K562 (cell line): ENCODE results near the gene CHST12. TPM values are rescaled to one million over a fixed set of nuclear protein-coding genes. Genes with fewer than 3 reads are reported as not detected.

ENCODE experiments used
- ATAC-seq: fragments of 200-7000 bp; cut with Tn5 transposase; 3 replicates; pipeline ENCODE4 v1.9.1; 2020; ENCODE audit warnings: moderate library complexity
- BruUV-seq: library from RNA; stranded (reverse); fragments of 400-500 nt; replicated peaks from 2 replicates; lab custom pipeline; 2021; lab: Mats Ljungman, UMichigan
- CTCF ChIA-PET: fragments of 300-600 bp; formaldehyde crosslinking; extraction: SDS; loops from one replicate; lab custom pipeline; 2021; ENCODE audit warnings: low intra/inter-chr PET ratio; lab: Yijun Ruan, JAX
- POLR2A ChIA-PET: fragments of 300-600, 350-650 bp; sonication (Branson Sonifier 250); formaldehyde crosslinking; extraction: SDS; loops from one replicate; lab custom pipeline; 2021; ENCODE audit warnings: antibody characterized with exemption, inconsistent platforms; lab: Yijun Ruan, JAX
- DNase-seq, 4 experiments: peaks; one replicate each; pipeline versions ENCODE4 v3.0.0 to v3.0.0-alpha.2; 2011 to 2018; ENCODE audit warnings: low spot score in 3 of 4, mixed read lengths in 3 of 4; ENCODE audit errors: extremely low read depth in 1 of 4
- FAIRE-seq: peaks from 2 replicates; lab custom pipeline; 2011; peaks lifted over from hg19 to GRCh38; lab: Jason Lieb, UNC
- H2AFZ ChIP-seq: 2 replicates; pipeline ENCODE4 v1.6.0; 2011; ENCODE audit warnings: low read depth, low read length, control low read depth, inconsistent platforms
- H3K27ac ChIP-seq: fragments of 200-600 bp; 3 replicates; pipeline ENCODE4 v1.8.0; 2011; ENCODE audit warnings: low read depth, mild to moderate bottlenecking, control low read depth, inconsistent platforms, low read length, moderate library complexity, mixed read lengths; ENCODE audit errors: extremely low read depth
- H3K27me3 ChIP-seq, 2 experiments: fragments of 300-600 bp in 1 of 2; 2 replicates in 1 of 2; 3 replicates in 1 of 2; pipeline versions ENCODE4 v1.6.0 to v1.8.0; 2011; ENCODE audit warnings: inconsistent platforms in 2 of 2, low read length in 2 of 2, mild to moderate bottlenecking in 1 of 2, mixed read lengths in 1 of 2, moderate library complexity in 1 of 2; ENCODE audit not compliant: control insufficient read depth in 2 of 2, insufficient read depth in 2 of 2
- H3K36me3 ChIP-seq: fragments of 300-600 bp; 3 replicates; pipeline ENCODE4 v1.8.0; 2011; ENCODE audit warnings: mild to moderate bottlenecking, low read length, inconsistent platforms; ENCODE audit not compliant: control insufficient read depth, insufficient read depth
- H3K4me1 ChIP-seq, 2 experiments: fragments of 200-600 bp in 1 of 2; replicated peaks in 1 of 2; 2 replicates in 1 of 2; 3 replicates in 1 of 2; pipeline versions ENCODE4 v1.5.1 to v1.8.0; 2011; ENCODE audit warnings: inconsistent platforms in 2 of 2, low read length in 2 of 2, mild to moderate bottlenecking in 1 of 2, mixed read lengths in 1 of 2, moderate library complexity in 1 of 2; ENCODE audit not compliant: control insufficient read depth in 2 of 2, insufficient read depth in 2 of 2
- H3K4me2 ChIP-seq: 2 replicates; pipeline ENCODE4 v1.6.1; 2011; ENCODE audit warnings: low read length, control low read depth, inconsistent platforms, mixed read lengths; ENCODE audit not compliant: insufficient read depth
- H3K4me3 ChIP-seq: fragments of 200-600 bp; sonication (generic), shearing (Covaris generic); 2 replicates; pipeline ENCODE4 v1.5.1; 2016; ENCODE audit warnings: control low read depth, inconsistent platforms
- H3K79me2 ChIP-seq: fragments of 200-600 bp; 3 replicates; pipeline ENCODE4 v1.8.0; 2011; ENCODE audit warnings: low read length, inconsistent platforms; ENCODE audit not compliant: control insufficient read depth, insufficient read depth
- H3K9ac ChIP-seq, 2 experiments: 2 replicates each; pipeline versions ENCODE4 v1.6.0 to v1.6.1; 2011; ENCODE audit warnings: low read depth in 2 of 2, low read length in 2 of 2, control low read depth in 1 of 2, inconsistent platforms in 1 of 2, mild to moderate bottlenecking in 1 of 2, mixed read lengths in 1 of 2; ENCODE audit not compliant: insufficient read depth in 1 of 2
- H3K9me1 ChIP-seq: one replicate; pipeline ENCODE4 v1.6.0; 2011; ENCODE audit warnings: inconsistent platforms, mild to moderate bottlenecking, low read length, moderate library complexity; ENCODE audit not compliant: control insufficient read depth, insufficient read depth
- H3K9me3 ChIP-seq: replicated peaks from 2 replicates; pipeline ENCODE4 v1.5.1; 2011; ENCODE audit warnings: low read depth, low read length, inconsistent platforms; ENCODE audit not compliant: control insufficient read depth, insufficient read depth
- H4K20me1 ChIP-seq: replicated peaks from 2 replicates; pipeline ENCODE4 v1.6.1; 2011; ENCODE audit warnings: low read length, inconsistent platforms, mixed read lengths; ENCODE audit not compliant: control insufficient read depth, insufficient read depth
- KDM5B ChIP-seq: fragments of 200-600 bp; sonication (generic); IDR thresholded peaks from 2 replicates; pipeline ENCODE4 v1.6.1; 2012; ENCODE audit warnings: low read depth, mild to moderate bottlenecking, moderate library complexity, low read length, control low read depth, inconsistent platforms; ENCODE audit not compliant: insufficient replicate concordance
- KHSRP ChIP-seq: fragments of 450-650 bp; IDR thresholded peaks from 2 replicates; pipeline ENCODE4 v1.6.1; 2017
- SP1 ChIP-seq: sonication (generic); formaldehyde crosslinking; IDR thresholded peaks from 2 replicates; pipeline ENCODE4 v1.8.1; 2022; ENCODE audit warnings: mild to moderate bottlenecking, missing genetic modification reagents
- ZFP36 ChIP-seq: fragments of 150-350 bp; IDR thresholded peaks from 2 replicates; pipeline ENCODE4 v1.6.1; 2018; ENCODE audit warnings: low read length, low read depth; ENCODE audit not compliant: partially characterized antibody
- ZNF124 ChIP-seq: sonication (generic); formaldehyde crosslinking; IDR thresholded peaks from 2 replicates; pipeline ENCODE4 v1.8.1; 2022; ENCODE audit warnings: missing genetic modification reagents
- ZNF224 ChIP-seq: sonication (generic); formaldehyde crosslinking; IDR thresholded peaks from 2 replicates; pipeline ENCODE4 v1.8.0; 2022; ENCODE audit warnings: mild to moderate bottlenecking, missing genetic modification reagents
- ZNF280B ChIP-seq: fragments of 250-450 bp; sonication (Bioruptor Pico); IDR thresholded peaks from 2 replicates; pipeline ENCODE4 v1.5.1; 2021; ENCODE audit warnings: mild to moderate bottlenecking
- ZNF830 ChIP-seq: fragments of 250-450 bp; sonication (Bioruptor Pico); IDR thresholded peaks from 2 replicates; pipeline ENCODE4 v1.5.0; 2021; ENCODE audit warnings: mild to moderate bottlenecking
- WGBS: fragments of 100-300 bp; shearing (Covaris generic); methylation state at CpG from one replicate; pipeline ENCODE4 v1.1.6; 2016; ENCODE audit warnings: low coverage, mixed read lengths; ENCODE audit not compliant: insufficient coverage; ENCODE audit errors: missing lambda C conversion rate; 5-methylcytosine and 5-hydroxymethylcytosine counted together
- in situ Hi-C: fragments of 300-500 bp; cut with MboI; formaldehyde crosslinking; loops from 4 replicates; pipeline ENCODE4 v1.15.0; 2018; ENCODE audit warnings: inconsistent platforms, mixed read lengths
- intact Hi-C: fragments of 100-400 bp; cut with micrococcal nuclease; formaldehyde crosslinking; loops from 2 replicates; pipeline ENCODE4 v1.14.2; 2022
- polyA plus RNA-seq, 8 experiments: library from polyadenylated mRNA; depleted of rRNA in 4 of 8; stranded (reverse) in 5 of 8; unstranded in 3 of 8; fragments of >200 nt; fragmentation: Nextera tagmentation in 2 of 8; fragmentation: Illumina TruSeq in 1 of 8; extraction: Ambion mirVana in 2 of 8; extraction: Trizol in 1 of 8; gene quantifications; 2 replicates each; pipeline versions ENCODE4 v1.2.1 to v1.2.3, GENCODE V29; 2011 to 2014; ENCODE audit warnings: inconsistent platforms in 1 of 8, missing spikeins in 1 of 8
- total RNA-seq, 7 experiments: library from RNA; depleted of rRNA in 6 of 7; stranded (reverse); fragments of >200 nt in 6 of 7; fragmentation: Illumina TruSeq in 2 of 7; extraction: Trizol in 2 of 7; gene quantifications; 2 replicates each; pipeline versions ENCODE4 v1.2.1 to v1.2.3, GENCODE V29; 2011 to 2021; ENCODE audit warnings: low replicate concordance in 1 of 7

The CHST12 gene
- total and polyA plus RNA-seq, 9 of the 15 experiments (the other 6 are each of a cell fraction or from before 2014, with no cell fraction given): 0.18 to 19.8 (median 3.6) TPM

- TF ChIP-seq ZNF280B (CRISPR knock-in tag) (no peak), KHSRP (no peak), KDM5B (no peak), ZNF224 (CRISPR knock-in tag) (no peak), ZNF124 (CRISPR knock-in tag) (no peak), ZNF830 (CRISPR knock-in tag) (no peak)
These were observed 75.4 kb downstream of the CHST12 start (continued) for GRCh38 chr7:2478800-2479199.

GRCh38 chr7:2479276-2480069 is 76.1 kb downstream of the CHST12 start:
- H3K36me3 ChIP-seq: no peaks in the 10 kb centered on the region
- ChIA-PET CTCF (no interaction called here), POLR2A (interaction anchor here (0.6 to 1.5 kb wide), 3 partner anchors 9 to 1019 kb away, joined by 3 read pairs; no protein-coding TSS in a partner anchor)
- peaks cover 20% of the 10 kb centered on the region for H4K20me1 ChIP-seq
- H2AFZ ChIP-seq: no peak overlapping the region
- H3K9me1 ChIP-seq: no peaks in the 10 kb centered on the region
- H3K4me2 ChIP-seq: no peak overlapping the region
- no TSS peak for BruUV-seq
- H3K27ac ChIP-seq: no peak overlapping the region
- intact Hi-C loops: loop anchor here (5.0 to 10.0 kb wide), 2 partner anchors 88 to 185 kb away; no protein-coding TSS in a partner anchor
- no peak for TF ChIP-seq SP1
- peak; percentile 83 for TF ChIP-seq ZFP36
- peaks cover 17 to 38% of the 10 kb centered on the region in 2 experiments; a peak in 4 of 5 replicates for H3K27me3 ChIP-seq
- H3K9me3 ChIP-seq: peaks cover 4% of the 10 kb centered on the region; the same call in 1 of the 2 replicates
- WGBS: 5% methylated on average over 16 of the region's 16 CpGs
- no peak overlapping the region for H3K4me3 ChIP-seq
- FAIRE-seq (no peak), ATAC-seq (no peak), DNase-seq (no peak)
- no peaks in the 10 kb centered on the region for H3K79me2 ChIP-seq
- peak overlapping the region in 1 of 2 experiments; percentile 19; a peak in 1 of 4 replicates for H3K9ac ChIP-seq
- peaks cover 0 to 48% of the 10 kb centered on the region in 2 experiments; a peak in 3 of 5 replicates for H3K4me1 ChIP-seq
- in situ Hi-C loops: no loop called here
